Gastrocnemius medialis (tissue), 4 donors: Measurements from ENCODE around the gene LRRC8D.

Experiments used
- CTCF ChIP-seq, 5 experiments: fragments of 450-650 bp in 3 of 5; fragments of 200-600 bp in 2 of 5; sonication (generic) in 2 of 5; IDR thresholded peaks in 4 of 5; conservative IDR thresholded peaks in 1 of 5; 1 replicate in 4 of 5; 2 replicates in 1 of 5; pipeline ENCODE4 v1.5.1; 2016 to 2019; ENCODE audit warnings: antibody characterized with exemption in 5 of 5, mild to moderate bottlenecking in 3 of 5, moderate library complexity in 3 of 5
- POLR2A ChIP-seq, 2 donors: fragments of 450-650 bp; IDR thresholded peaks; one replicate each; pipeline ENCODE4 v1.6.1; 2017; ENCODE audit warnings: antibody characterized with exemption in 2 of 2, mild to moderate bottlenecking in 2 of 2, moderate library complexity in 2 of 2

- no peak for TF ChIP-seq CTCF (IDR thresholded peaks at IDR 0.05 in 4 of 5, conservative IDR thresholded peaks at IDR 0.05 in 1 of 5)
- TF ChIP-seq POLR2A (IDR thresholded peaks at IDR 0.05): no peak
Observed at GRCh38 chr1:89955311-89956205, 134.7 kb downstream of the LRRC8D start.
